ENCODE data around the gene ACSS3.

Gene ACSS3

DNA sequence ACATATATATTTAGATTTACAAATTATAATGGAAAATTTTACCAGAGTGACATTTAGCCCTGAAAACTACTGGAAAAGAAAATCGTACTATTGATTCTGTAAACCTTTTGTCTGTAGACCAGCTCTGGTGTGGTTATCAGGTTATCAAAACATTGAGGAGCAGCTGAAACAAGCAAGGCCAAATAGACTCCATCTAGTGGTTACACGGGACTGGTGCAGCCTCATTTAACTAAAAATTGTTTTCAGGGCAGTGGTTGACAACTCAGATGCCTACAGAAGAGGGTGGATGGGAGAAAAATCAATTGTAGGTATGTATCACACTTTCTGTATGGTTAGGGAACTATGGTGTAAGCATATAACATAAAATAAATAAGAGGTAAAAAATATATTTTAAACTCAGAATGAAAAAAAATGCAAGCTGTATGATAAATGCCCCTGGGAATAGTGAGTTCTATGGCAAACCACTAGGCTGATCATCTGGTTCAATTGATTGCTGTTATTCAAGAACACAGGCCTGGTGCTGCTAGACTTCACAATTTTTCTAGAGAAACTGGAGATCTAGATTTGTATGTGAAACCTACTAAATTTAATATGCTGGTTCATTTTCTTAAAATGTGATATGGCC is 51.2 kb downstream of the ACSS3 start:
- Mint-ChIP-seq H3K36me3 (ENCODE audit: low read depth) (no peaks in the 10 kb centered on the region), H3K9me3 (peaks cover 8% of the 10 kb centered on the region), H3K4me3 (no peak overlapping the region), H3K4me1 (no peaks in the 10 kb centered on the region), H3K27me3 (no peaks in the 10 kb centered on the region), H3K27ac (no peak overlapping the region)
- DNase-seq, result no peak
- ATAC-seq, result no peak

GRCh38 chr12:81136519-81136918 is 58.6 kb downstream of the ACSS3 start:
- ATAC-seq, result no peak
- DNase-seq, result no peak
- H3K27me3 Mint-ChIP-seq, result no peaks in the 10 kb centered on the region
- H3K36me3 Mint-ChIP-seq (ENCODE audit: low read depth), result no peaks in the 10 kb centered on the region
- peaks cover 4% of the 10 kb centered on the region for H3K9me3 Mint-ChIP-seq
- H3K4me1 Mint-ChIP-seq, result no peaks in the 10 kb centered on the region
- H3K27ac Mint-ChIP-seq, result no peak overlapping the region
- H3K4me3 Mint-ChIP-seq, result no peak overlapping the region

DNA sequence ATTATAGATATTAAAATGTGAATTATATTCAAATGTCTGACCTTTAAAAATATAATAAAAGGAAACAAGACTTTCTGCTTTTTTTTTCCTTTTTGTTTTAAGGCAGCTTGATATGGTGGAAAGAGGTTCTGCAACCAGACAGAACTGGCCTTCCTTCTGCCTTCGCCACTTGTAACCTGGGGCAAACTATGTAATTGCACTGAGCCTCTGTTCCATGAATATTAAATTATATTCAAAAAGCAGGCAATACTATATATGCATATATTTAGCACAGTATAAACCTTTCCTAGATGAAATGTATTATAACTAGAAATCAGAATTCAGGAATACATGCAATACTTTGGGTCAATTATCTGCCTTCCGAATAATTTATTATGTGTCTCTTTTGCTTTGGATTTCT is 59.9 kb downstream of the ACSS3 start:
- DNase-seq (no peak), ATAC-seq (no peak)
- Mint-ChIP-seq H3K36me3 (ENCODE audit: low read depth) (no peaks in the 10 kb centered on the region), H3K27me3 (no peaks in the 10 kb centered on the region), H3K4me1 (no peaks in the 10 kb centered on the region), H3K4me3 (no peak overlapping the region), H3K9me3 (no peaks in the 10 kb centered on the region), H3K27ac (no peak overlapping the region)

GRCh38 chr12:81141217-81141616 is 63.3 kb downstream of the ACSS3 start:
- ATAC-seq (no peak), DNase-seq (no peak)
- Mint-ChIP-seq H3K27ac (no peak overlapping the region), H3K4me3 (no peak overlapping the region), H3K4me1 (no peaks in the 10 kb centered on the region), H3K27me3 (no peaks in the 10 kb centered on the region), H3K9me3 (no peaks in the 10 kb centered on the region), H3K36me3 (ENCODE audit: low read depth) (no peaks in the 10 kb centered on the region)

GRCh38 chr12:81143057-81143456 is 65.2 kb downstream of the ACSS3 start:
- Mint-ChIP-seq H3K9me3 (no peaks in the 10 kb centered on the region), H3K4me1 (no peaks in the 10 kb centered on the region), H3K27me3 (no peaks in the 10 kb centered on the region), H3K27ac (no peak overlapping the region), H3K36me3 (ENCODE audit: low read depth) (no peaks in the 10 kb centered on the region), H3K4me3 (no peak overlapping the region)
- DNase-seq, result no peak
- no peak for ATAC-seq

DNA sequence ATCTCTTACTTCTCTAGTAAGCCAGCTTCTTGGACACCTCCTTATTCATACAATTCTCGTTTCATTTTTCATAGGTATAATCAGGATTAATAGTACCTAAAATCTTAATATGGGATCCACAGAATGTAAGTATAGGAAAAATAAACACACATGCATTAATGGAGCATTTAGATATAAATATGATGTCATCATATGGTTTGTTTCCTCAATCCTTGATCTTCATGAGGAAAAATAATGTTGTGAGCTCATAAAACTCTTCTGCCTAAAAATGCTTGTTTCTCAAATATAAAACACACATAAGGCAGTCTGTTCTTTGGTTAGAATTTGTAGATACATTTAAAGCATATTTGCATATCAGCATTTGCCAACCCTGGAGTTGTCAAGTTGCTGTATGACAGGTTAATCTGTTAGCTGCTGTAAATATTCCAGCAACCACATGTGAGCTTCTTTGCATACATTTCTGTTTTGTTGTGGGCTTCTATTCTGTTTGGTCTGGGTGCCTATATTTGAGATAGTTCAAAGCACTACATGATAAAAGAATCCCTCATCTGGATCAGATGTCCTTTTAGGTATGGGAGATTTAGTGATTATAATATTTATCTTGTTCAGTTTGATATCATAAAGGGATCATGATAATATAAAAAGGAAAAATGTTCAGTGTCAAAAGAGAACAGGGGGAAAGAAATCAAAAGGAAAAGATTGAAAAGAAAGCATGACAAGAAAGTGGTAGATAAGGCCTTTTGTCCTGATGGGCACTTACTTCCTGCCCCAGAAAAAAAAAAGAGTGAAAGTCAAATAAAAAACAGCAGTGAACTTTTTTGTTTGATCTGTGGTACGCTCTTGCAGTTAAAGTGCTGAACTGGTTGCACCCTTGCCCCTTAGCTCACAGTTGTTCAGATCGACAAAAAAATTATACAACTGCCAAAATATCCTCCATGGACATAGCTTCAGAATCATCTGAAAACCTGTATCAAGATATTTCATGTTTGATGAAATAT is 68.6 kb downstream of the ACSS3 start:
- no peak for DNase-seq
- ATAC-seq, result no peak
- H3K9me3 Mint-ChIP-seq, result no peaks in the 10 kb centered on the region
- no peak overlapping the region for H3K4me3 Mint-ChIP-seq
- H3K36me3 Mint-ChIP-seq (ENCODE audit: low read depth), result no peaks in the 10 kb centered on the region
- no peak overlapping the region for H3K27ac Mint-ChIP-seq
- H3K4me1 Mint-ChIP-seq, result no peaks in the 10 kb centered on the region
- no peaks in the 10 kb centered on the region for H3K27me3 Mint-ChIP-seq

GRCh38 chr12:81147292-81147919 is 69.5 kb downstream of the ACSS3 start:
- no peak for DNase-seq
- no peaks in the 10 kb centered on the region for H3K27me3 Mint-ChIP-seq
- H3K9me3 Mint-ChIP-seq, result no peaks in the 10 kb centered on the region
- no peak overlapping the region for H3K4me3 Mint-ChIP-seq
- no peaks in the 10 kb centered on the region for H3K36me3 Mint-ChIP-seq (ENCODE audit: low read depth)
- no peak overlapping the region for H3K27ac Mint-ChIP-seq
- no peaks in the 10 kb centered on the region for H3K4me1 Mint-ChIP-seq
- no peak for ATAC-seq

DNA sequence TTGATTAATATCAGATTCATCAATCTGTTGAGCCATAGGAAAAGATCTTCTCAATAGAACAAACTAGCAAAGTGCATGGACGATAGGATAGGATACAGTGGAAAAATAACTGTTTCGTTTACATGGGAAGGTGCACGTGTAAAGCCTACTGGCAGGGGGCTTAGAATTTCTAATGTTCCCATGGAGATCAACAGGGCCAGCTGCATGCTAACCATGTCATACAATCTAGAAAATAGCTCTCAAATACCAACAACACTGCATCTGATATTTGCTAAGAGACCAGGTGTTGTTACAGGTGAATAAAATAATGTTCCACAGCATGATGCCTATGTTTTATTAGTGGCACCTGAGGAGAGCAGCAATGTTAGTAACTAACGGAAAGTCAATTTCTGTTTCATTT is 72.5 kb downstream of the ACSS3 start:
- Mint-ChIP-seq H3K4me1 (no peaks in the 10 kb centered on the region), H3K4me3 (no peak overlapping the region)
- ATAC-seq, result no peak

DNA sequence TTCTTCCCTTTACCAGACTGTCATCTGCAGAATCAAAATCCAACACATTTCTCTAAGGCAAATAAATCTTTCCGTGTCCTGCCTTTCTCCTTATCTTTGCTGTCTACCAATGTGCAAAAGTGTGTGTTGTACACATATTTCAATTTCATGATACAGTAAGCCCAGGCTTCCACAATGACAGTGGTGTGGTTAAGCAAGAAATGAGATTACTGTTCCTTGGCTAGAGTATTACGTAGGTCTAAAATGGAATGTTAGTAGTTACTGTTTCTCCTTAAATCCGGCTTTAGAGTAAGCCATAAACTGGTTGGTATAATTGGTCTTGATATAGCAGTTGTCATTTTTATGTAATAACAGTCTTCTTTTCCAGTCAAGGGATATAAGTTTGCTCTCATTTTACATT is 82.0 kb downstream of the ACSS3 start:
- DNase-seq (no peak), ATAC-seq (no peak)
- no peak overlapping the region for H3K4me3 Mint-ChIP-seq
- no peaks in the 10 kb centered on the region for H3K27me3 Mint-ChIP-seq
- H3K27ac Mint-ChIP-seq, result no peak overlapping the region
- H3K4me1 Mint-ChIP-seq, result no peaks in the 10 kb centered on the region
- no peaks in the 10 kb centered on the region for H3K36me3 Mint-ChIP-seq (ENCODE audit: low read depth)
- H3K9me3 Mint-ChIP-seq, result no peaks in the 10 kb centered on the region

More for the DNA sequence above, 72.5 kb downstream of the ACSS3 start:
- Mint-ChIP-seq H3K27ac (no peak overlapping the region), H3K9me3 (no peaks in the 10 kb centered on the region), H3K36me3 (ENCODE audit: low read depth) (no peaks in the 10 kb centered on the region), H3K27me3 (no peaks in the 10 kb centered on the region)
- DNase-seq, result no peak

DNA sequence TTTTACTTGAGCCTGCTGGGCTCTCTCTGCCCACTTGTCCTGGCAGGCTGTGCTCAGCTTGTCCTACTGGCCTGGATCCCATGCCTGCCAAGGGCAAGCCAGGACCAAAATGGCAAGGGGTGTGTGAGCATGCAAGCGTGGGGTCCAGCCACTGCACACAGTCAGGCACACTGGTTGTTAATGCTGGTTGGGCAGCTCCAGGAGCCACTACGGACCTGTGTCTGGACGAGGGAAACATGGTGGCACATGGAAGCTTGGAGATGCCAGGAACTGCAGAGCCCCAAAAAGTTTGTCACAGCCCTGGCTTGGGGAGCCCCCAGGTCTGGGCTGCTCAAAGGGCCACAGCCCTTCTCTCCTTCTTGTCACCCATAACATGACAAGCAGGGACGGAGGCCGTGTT is 83.8 kb downstream of the ACSS3 start:
- H3K4me3 Mint-ChIP-seq, result no peak overlapping the region
- peaks cover 8% of the 10 kb centered on the region for H3K9me3 Mint-ChIP-seq
- no peaks in the 10 kb centered on the region for H3K4me1 Mint-ChIP-seq
- DNase-seq (no peak), ATAC-seq (no peak)
- no peaks in the 10 kb centered on the region for H3K36me3 Mint-ChIP-seq (ENCODE audit: low read depth)
- H3K27ac Mint-ChIP-seq, result no peak overlapping the region
- no peaks in the 10 kb centered on the region for H3K27me3 Mint-ChIP-seq

DNA sequence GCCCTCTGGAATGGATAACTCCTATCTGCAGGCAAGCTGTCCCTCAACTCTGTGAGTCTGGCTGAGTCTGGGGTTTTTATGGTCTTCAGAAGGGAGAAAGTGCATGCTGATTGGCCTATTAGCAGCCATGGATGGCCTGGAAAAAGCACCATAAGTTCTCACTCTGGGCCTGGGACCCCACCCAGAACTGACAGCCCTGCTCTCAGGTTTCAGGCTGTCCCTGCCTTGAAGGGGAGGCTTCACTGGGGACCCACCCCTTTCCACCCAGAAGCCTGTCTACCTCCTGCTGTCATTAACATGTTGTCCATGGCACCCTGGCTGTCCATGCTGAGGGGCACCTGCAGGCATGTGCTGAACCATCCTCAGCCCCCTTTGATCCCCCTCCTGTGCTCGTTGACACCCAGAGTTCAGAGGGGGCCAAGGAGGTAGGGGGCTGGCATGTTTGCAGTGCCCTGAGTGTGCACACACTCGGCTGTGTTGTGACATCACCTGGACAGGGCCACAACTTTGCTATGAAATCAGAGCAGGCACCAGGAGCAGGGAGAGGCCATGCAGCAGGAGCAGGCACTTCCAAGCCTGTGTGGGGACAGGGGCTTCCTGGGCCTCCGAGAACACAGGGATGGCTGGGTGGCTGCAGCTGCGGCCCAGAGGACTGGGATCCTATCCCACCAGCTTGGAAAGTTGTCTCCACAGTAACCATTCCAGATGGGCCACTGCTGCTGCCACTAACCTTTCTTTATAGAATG is 84.7 kb downstream of the ACSS3 start:
- Mint-ChIP-seq H3K4me1 (no peaks in the 10 kb centered on the region), H3K27me3 (no peaks in the 10 kb centered on the region), H3K36me3 (ENCODE audit: low read depth) (no peaks in the 10 kb centered on the region), H3K9me3 (peaks cover 8% of the 10 kb centered on the region), H3K4me3 (no peak overlapping the region), H3K27ac (no peak overlapping the region)
- DNase-seq (no peak), ATAC-seq (no peak)

GRCh38 chr12:81164827-81165226 is 86.9 kb downstream of the ACSS3 start:
- no peak overlapping the region for H3K27ac Mint-ChIP-seq

GRCh38 chr12:81166790-81167189 is 88.9 kb downstream of the ACSS3 start:
- Mint-ChIP-seq H3K4me1 (no peaks in the 10 kb centered on the region), H3K9me3 (peaks cover 8% of the 10 kb centered on the region), H3K27ac (no peak overlapping the region), H3K36me3 (ENCODE audit: low read depth) (no peaks in the 10 kb centered on the region), H3K4me3 (no peak overlapping the region), H3K27me3 (no peaks in the 10 kb centered on the region)
- DNase-seq, result no peak
- no peak for ATAC-seq

More at GRCh38 chr12:81164827-81165226, 86.9 kb downstream of the ACSS3 start:
- no peak overlapping the region for H3K4me3 Mint-ChIP-seq
- no peaks in the 10 kb centered on the region for H3K27me3 Mint-ChIP-seq
- ATAC-seq, result no peak
- H3K4me1 Mint-ChIP-seq, result no peaks in the 10 kb centered on the region
- no peaks in the 10 kb centered on the region for H3K36me3 Mint-ChIP-seq (ENCODE audit: low read depth)
- peaks cover 8% of the 10 kb centered on the region for H3K9me3 Mint-ChIP-seq
- no peak for DNase-seq

GRCh38 chr12:81167694-81168093 is 89.8 kb downstream of the ACSS3 start:
- Mint-ChIP-seq H3K4me3 (no peak overlapping the region), H3K4me1 (no peaks in the 10 kb centered on the region), H3K36me3 (ENCODE audit: low read depth) (no peaks in the 10 kb centered on the region), H3K9me3 (peaks cover 8% of the 10 kb centered on the region), H3K27ac (no peak overlapping the region), H3K27me3 (no peaks in the 10 kb centered on the region)
- ATAC-seq (no peak), DNase-seq (no peak)

All from activated naive CD8-positive, alpha-beta T cell treated with anti-CD3 and anti-CD28 coated beads, Interleukin-2, amount 50 U/mL, for 24 hours (primary cell).